GM18502 (cell line): ENCODE results near the gene FARS2.
"Not testable (repeated sequence)": the region's sequence is repeated elsewhere in the genome, so short reads cannot be mapped to it uniquely, and the experiment has no call there.

Source experiments
- ATAC-seq: cut with Tn5 transposase; IDR thresholded peaks from one replicate; pipeline ENCODE4 v1.9.1; 2021; ENCODE audit warnings: mild to moderate bottlenecking; ENCODE audit not compliant: unreplicated experiment, poor library complexity

Gene FARS2

DNA sequence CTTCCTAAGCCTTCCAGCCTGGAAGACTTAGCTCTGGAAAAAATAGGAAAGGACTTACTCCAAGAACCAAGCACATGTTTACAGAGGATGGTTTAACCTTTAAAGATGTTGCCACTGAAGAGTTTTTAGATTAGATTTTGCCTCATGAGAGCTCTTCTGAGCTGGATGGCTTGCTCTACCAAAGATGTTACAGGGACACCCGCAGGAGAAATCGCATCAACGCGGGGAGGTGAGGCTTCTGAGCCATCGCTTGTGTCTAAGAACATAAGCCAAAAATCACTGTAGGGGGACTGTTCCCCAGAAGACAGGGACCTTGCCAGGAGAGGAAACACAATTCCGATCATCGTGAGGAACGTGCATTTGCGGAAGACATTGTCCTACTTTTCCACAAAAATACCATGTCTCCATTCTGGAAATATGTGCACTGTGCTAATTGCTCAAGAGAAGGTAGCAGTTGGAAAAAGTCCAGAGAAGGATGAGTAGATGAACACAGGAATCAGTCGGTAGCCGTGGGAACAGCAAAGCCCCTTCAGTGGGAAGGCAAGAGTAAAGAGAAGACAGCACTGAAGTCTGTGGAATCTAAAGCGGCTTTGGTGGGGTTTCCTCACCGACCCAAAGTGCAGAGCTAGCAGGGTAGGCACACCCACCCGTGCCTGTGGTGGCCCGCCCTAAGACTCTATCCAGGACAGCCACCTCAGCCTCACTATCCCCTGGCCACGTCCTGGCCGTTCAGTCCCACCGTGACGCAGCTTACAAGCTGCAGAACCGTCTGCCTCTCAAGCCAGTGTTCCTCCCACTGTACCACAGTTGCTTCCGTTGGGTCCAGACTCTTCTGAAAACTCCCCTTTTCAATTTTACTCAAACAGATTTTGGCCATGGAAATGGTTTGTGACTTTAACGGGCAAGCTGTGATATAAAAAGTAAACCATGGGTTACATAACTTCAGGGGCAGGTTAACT lies 410.6 kb downstream of the FARS2 start:
- no peak for ATAC-seq

DNA sequence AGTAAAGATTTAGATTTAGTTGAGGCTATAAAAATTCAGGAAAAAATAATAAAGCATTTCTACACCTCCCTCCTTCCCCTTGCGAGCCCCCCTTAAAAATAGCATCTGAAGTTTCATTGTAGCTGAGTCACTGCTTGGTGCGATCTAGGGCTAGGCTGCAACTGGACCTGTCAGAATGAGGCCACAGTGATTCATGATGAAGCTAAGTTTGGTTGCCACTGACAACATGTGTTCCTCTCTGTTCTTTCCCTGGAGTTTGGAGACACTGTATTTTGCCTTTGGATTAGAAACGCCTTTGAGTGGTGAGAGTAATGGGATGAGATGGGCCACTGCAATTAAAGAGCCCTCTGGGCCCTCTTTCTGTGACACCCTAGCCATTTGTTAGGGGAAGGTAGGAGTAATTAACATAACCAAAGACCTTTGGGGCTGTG lies 411.3 kb downstream of the FARS2 start:
- ATAC-seq: no peak

- no peak for ATAC-seq
These were observed 411.9 kb downstream of the FARS2 start for GRCh38 chr6:5673019-5673790.

GRCh38 chr6:5674141-5674540 lies 412.8 kb downstream of the FARS2 start:
- ATAC-seq: no peak

- ATAC-seq: no peak
These were observed 413.4 kb downstream of the FARS2 start for GRCh38 chr6:5674721-5675120.

DNA sequence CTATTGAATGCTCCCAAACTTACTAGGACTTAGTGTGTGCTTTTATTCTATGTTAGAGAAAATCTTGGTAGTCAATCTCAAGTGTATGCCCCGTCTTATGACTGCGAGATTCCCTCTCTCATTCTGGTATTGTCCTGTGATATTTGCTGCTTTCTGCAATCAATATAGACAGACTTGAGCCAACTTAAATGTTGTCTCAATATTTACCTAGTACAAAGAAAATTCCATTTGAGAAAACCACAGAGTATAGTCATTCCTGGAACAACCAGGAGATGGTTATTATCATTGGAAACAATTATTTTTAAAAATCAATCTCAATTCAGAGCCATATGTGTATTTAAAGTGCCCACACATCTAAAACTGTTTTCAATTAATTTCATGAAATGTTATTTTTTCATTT lies 415.4 kb downstream of the FARS2 start:
- ATAC-seq: no peak

- no peak for ATAC-seq
These were observed 416.1 kb downstream of the FARS2 start for GRCh38 chr6:5677219-5678000.

DNA sequence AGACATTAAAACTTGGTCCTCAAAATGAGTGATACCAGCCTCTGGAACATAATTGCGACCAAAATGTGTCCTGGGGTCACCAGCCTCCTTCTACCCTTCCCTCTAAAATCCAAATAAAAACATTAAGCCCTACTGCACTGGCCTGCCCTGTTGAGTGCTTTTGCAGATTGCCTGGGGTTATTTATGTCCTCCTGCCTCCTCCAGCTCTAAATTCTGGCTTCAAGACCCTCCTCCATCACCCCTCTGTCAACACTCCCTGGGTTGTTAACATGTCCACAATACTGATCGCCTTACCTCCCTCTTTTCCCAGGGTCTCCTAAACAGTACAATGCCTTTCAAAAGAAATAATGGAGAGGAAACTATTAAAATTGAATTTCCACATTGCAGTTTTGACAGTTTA lies 418.0 kb downstream of the FARS2 start:
- ATAC-seq: no peak

- no peak for ATAC-seq
These were observed 418.4 kb downstream of the FARS2 start for GRCh38 chr6:5679691-5680090.

DNA sequence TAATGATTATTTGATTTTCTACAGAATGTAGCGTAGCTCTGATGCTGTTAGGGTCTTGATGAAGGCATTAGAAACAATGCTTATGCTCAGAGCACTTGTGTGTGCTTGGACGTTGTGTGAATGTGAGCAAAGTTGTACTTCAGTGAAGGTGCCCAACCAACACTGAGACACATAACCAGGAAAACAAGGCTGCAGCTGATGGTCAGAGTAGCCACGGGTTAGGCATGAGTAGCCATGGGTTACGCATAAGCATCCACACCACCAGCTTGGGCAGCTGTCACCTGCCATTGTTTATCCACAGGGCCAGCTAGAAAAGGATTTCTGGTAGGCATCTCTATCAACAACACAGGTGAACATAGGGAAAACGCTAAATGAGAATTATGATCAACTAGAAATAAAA lies 418.8 kb downstream of the FARS2 start:
- no peak for ATAC-seq

GRCh38 chr6:5681480-5681879 lies 420.2 kb downstream of the FARS2 start:
- no peak for ATAC-seq

DNA sequence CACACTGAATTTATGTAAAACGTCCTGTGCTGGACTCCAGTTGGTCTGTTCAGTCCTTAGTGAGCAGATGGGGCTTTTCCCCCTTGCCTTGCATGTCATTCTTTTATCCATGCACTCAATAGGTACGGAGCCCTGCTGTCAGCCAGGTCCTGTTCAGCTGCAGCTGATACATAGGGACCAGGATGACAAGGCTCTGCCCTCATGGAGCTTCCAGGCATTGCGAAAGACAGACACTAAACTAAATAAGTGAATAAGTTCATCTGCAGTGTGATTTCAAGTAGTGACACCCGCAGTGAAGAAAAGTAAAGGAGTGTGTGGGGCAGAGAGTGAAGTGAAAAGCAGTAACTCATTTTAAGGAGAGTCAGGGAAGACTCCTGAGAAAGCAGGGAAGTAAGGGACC lies 421.2 kb downstream of the FARS2 start:
- ATAC-seq: no peak

- not testable (repeated sequence) for ATAC-seq
These were observed 422.4 kb downstream of the FARS2 start for GRCh38 chr6:5683747-5684146.

DNA sequence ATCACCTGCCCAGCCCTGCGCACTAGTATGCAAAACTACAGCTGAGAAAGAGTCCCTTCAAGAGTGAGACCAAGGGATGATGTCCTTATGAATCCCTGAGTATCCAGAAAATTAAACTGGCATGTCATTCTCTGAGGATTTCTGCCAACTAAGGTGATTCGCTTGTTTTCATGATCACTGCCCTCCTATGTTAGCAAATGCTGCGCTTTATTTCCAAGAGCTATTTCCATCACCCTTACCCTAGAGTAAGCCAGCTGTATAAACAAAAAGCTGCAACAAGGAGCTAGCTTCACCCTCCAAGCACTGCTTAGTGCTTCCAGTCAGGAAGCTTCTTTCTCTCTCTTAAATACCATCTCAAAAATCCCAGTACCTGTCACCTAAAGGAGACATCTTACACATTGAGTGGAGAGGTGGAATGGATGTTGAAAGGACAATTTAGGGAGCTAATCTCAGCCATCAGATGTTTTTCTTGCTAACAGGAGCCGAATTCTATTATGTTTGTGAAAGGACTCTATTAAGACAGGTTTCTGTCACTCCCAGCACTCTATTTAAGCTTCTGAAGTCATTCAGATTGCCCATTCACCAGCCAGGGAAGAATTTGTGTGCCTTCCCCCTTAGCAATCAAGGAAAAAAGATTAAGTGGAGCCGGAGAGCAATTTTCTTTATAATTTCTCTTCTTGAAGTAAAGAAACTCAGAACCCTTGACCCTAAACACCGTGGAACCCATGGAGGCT lies 423.2 kb downstream of the FARS2 start:
- ATAC-seq: no peak

DNA sequence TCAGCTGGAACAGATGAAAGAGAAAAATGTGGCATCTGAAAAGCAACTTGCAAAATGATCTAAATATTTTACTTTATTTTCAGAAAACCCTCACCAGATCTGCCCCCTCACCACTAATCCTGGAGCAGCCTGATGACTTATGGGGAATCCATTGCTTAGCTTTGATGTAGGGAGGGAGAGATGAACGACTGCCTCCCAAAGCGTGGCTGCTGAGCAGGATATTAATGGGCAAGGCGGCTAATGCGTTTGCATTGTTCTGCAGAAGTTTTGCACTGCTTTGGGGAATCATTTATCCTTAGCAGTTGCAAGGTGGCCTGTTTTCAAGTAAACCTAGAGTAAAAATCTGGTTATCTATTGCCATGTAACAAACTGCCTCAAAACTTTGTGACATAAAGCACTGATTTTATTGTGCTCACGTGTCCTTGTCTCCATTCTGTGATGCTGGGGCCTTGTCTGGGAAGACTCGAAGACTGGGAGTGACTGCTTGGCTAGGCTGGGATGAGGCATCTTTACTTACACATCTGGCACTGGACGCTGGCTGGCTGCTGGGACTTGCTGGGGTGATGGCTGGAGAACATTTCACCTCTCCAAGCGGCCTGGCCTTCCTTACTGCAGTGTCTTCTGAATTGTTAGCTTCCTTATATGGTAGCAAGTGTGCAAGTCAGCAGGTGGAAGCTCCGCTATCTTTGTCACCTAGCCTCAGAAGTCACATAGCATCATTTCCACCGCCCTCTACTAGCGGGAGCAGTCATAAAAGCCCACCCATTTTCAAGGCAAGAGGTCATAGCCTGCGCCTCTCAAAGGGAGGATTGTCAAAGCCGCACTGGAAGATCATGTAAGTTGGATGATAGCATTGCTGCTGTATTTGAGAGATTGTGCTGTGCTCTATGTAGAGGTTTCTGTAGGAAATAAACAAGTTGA lies 432.2 kb downstream of the FARS2 start:
- ATAC-seq: no peak

GRCh38 chr6:5695260-5696245 lies 434.2 kb downstream of the FARS2 start:
- ATAC-seq: no peak

- ATAC-seq: no peak
These were observed 436.2 kb downstream of the FARS2 start for GRCh38 chr6:5697508-5697907.

- no peak for ATAC-seq
These were observed 437.0 kb downstream of the FARS2 start for GRCh38 chr6:5698318-5698717.
